GM18526 (cell line): ENCODE data around the gene HMGB1.

Source experiments
- POLR2A ChIP-seq: IDR thresholded peaks from 3 replicates; pipeline ENCODE4 v1.6.1; 2011; ENCODE audit not compliant: insufficient read length; ENCODE audit errors: extremely low read depth

Gene HMGB1

DNA sequence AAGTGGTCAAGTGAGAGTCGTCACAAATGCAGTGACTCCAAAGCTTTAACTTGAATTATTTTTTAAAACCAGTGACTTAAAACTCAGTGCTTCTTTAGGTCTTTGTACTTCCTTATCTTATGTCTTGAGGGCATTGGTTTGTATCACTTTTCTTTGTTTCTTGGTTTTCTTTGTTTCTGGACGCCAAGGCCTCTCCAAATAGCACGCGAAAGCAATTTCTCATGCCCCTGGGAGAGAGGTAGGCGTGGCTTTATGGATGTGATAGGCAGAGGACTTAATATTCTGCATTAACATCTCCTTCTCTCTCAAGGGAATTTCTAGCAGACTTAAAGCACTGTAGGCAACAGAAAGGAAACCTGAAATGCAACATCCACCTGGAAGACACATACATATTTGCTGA is 22.8 kb downstream of the HMGB1 start:
- TF ChIP-seq POLR2A: no peak

GRCh38 chr13:30440910-30441703 is 24.6 kb downstream of the HMGB1 start:
- no peak for TF ChIP-seq POLR2A

- no peak for TF ChIP-seq POLR2A
Measured at GRCh38 chr13:30438286-30438685, 27.4 kb downstream of the HMGB1 start.

DNA sequence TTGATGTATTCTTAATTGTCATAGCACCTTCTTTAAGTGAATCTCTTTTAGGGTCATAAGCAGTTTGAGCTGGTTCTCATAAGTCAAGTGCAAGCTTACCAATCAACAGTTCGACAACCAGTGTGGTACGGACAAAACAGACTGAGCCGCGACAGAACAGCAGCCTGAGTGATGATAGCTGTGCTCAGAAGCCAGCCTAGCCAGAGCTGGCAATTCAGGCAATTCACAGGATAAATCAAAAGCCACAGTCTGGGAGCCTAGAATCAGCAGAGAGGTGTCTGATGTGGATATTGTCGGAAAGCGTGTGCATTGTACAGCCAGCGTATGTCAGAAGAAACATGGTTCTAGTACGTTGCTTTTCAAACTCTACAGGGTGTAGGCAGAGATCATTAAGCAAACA is 28.6 kb downstream of the HMGB1 start:
- no peak for TF ChIP-seq POLR2A

GRCh38 chr13:30435911-30436451 is 29.8 kb downstream of the HMGB1 start:
- no peak for TF ChIP-seq POLR2A

GRCh38 chr13:30431269-30431940 is 34.3 kb downstream of the HMGB1 start:
- no peak for TF ChIP-seq POLR2A

DNA sequence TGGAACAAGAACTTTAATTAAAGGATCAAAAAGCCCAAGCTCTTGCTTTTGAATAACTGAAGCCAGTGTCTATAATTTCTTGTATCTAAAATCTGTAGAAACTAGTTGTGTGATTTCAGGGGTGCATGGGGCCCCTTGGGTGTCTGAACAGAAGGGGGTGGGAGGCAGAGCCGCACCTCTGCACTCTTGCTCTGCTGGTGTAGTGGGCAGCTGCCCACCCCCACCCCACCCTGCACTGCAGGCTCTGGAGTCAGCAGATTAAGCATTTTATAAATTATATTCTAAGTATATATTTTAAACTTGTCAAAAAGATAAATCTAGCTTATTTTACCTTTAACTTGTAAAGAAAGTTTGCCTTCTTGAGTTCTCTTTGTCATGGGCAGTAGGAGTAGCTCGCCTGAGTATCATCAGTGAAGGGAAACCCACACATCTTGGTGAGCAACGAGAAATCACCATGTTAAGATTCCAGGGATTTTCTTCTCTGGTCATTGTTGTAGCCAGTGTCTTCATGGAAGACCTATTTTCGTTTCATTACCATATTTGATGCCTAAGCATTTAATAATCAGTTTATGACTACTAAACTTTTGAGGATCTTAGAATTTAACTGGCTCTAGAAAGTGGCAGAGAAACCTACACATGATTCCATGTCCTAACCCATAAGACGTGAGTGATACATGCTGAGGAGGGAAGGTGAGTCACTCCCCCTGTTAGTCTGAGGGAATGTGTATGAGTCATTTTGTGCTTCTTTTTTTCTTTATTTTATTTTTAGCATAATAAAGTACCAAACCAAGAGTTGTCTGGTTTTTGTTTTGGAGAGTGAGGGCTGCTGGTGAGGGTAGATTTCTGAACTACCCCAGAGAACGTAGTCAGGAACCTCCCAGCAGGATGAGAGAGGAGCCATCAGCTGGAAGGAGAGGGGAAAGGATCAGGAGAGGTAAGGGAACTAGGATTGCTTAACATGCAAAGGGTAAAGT is 35.7 kb downstream of the HMGB1 start:
- TF ChIP-seq POLR2A: no peak

DNA sequence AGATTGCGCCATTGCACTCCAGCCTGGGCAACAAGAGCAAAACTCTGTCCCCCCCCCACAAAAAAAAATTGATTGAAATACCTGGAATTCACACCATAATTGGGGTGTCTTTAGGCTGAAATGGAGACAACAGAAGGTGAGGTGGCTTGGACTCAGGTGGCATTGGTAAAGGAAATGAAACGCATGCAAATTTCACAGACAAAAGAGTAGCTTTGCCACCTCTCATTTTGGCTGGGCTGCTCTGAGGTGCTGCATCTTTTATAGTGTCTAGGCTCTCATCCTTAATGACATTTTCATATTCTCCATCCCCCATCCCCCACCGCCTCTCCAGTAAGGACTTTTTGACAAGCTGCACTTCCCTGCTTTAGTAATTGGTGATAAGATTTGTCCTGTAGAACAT is 36.5 kb downstream of the HMGB1 start:
- TF ChIP-seq POLR2A: no peak

- no peak for TF ChIP-seq POLR2A
Measured at GRCh38 chr13:30423891-30424290, 41.8 kb downstream of the HMGB1 start.

DNA sequence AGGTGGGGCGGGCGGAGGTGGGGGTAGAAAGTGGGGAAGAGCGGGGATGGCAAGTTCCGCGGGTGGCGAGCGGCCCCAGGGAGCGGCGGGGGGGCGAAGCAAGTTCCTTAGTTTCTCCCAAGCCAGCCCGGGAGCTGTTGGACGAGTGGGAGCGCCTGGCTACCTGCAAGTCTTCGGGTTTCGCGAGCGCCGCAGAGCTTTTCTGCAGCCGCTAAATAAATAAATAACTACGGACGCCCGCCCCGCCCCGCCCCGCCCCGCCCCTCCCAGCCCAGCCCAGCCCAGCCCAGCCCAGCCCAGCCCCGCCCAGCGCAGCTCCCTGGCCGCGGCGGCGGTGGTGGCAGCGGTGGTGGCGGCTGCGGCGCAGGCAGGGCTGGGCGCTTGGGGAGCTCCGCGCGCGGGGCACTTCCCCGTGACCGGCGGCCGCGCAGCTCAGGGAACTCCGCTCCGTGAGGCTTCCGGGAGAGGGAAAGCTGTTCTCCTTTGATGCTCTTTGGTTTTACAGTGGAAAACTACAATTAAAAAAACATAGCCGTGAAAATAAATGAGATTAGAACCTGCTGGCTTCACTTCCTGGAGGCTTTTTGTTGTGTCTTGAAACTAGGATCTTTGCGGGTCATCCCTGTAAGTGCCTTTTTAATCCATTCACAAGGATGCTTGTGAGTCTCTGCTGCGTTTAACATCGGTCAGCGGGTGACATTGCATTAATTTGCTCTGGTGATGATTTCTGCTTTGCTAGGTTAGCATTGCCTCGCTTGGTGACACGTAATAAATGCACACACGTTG is 43.5 kb downstream of the HMGB1 start, which contains the start of gene UBE2L5:
Gene UBE2L5 (plus strand): TSS at position 440 of the 786 bp plus-strand sequence. CDS start 5,498 bp downstream, outside the sequence.
- peak; percentile 83 for TF ChIP-seq POLR2A

- peak; percentile 13 for TF ChIP-seq POLR2A
Measured at GRCh38 chr13:30421093-30422053, 44.4 kb downstream of the HMGB1 start.

DNA sequence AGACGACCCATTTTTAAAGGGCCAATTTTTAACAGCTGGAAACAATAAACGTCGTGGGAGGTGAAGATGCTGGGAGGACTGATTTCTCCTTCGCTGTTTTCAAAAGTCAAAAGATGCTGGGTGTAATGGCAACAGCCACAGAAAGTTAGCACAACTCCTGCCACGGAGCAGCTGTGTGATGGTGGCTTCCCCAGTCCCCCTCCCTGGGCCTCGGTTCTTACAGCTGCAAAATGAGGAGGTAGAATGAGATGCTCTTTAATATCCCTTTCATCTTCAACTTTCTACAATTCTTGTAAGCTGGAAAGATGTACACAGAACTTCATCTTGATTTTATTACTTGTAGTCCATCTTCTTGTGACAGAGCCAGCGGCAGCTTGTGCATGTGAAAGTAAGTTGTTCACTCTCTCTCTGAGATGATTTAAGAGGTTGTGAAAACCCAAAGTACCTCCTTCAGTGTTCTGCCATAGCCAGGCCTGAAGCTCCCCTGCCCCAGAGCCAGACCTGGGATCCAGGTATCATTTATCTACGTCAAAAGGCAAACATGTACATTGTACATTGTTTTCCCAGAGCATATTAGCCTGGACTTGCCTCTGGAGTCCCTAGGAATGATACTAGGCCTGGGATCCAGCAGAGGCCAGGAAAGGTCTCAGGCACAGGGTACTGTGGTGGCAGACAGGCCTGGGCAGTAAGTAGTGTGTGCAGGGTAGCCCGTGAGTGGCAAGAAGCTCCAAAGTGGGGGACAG is 46.8 kb downstream of the HMGB1 start:
- no peak for TF ChIP-seq POLR2A

- TF ChIP-seq POLR2A: no peak
Measured at GRCh38 chr13:30418075-30418716, 47.5 kb downstream of the HMGB1 start.
